HCT116 (cell line): ENCODE data around the gene GPRC5B. TPM values are rescaled to one million over a fixed set of nuclear protein-coding genes. Genes with fewer than 3 reads are reported as not detected.
A peak's percentile ranks its signal among the peaks of the same experiment; 100 is the strongest.

ENCODE experiments used
- ATAC-seq: fragments of 200-7000 bp; cut with Tn5 transposase; 2 replicates; pipeline ENCODE4 v1.9.1; 2020; ENCODE audit warnings: mild to moderate bottlenecking, moderate library complexity
- BruUV-seq: library from RNA; stranded (reverse); fragments of 400-500 nt; replicated peaks from 2 replicates; lab custom pipeline; 2021; lab: Mats Ljungman, UMichigan
- CTCF ChIA-PET: fragments of 300-600 bp; sonication (Branson Sonifier 250); formaldehyde crosslinking; loops from one replicate; lab custom pipeline; 2021; ENCODE audit warnings: antibody characterized with exemption; lab: Charles Lee
- POLR2A ChIA-PET: fragments of 300-600, 350-600 bp; sonication (Branson Sonifier 250); formaldehyde crosslinking; loops from one replicate; lab custom pipeline; 2021; ENCODE audit warnings: antibody characterized with exemption; lab: Charles Lee
- RAD21 ChIA-PET, 2 experiments: fragments of 300-600 bp; sonication (Branson Sonifier 250); formaldehyde crosslinking; loops; one replicate each; lab custom pipeline; 2023; ENCODE audit warnings: low total read pairs in 2 of 2; ENCODE audit not compliant: uncharacterized antibody in 2 of 2, unreplicated experiment in 2 of 2, low non-redundant PET in 1 of 2; lab: Charles Lee
- DNase-seq: peaks from one replicate; pipeline ENCODE4 v3.0.0-alpha.2; 2010; ENCODE audit warnings: low read depth, low spot score
- H2AFZ ChIP-seq: fragments of 200-600 bp; shearing (Covaris generic), sonication (generic); 2 replicates; pipeline ENCODE4 v1.6.1; 2017; ENCODE audit warnings: low read depth, mixed run types, mixed read lengths, antibody characterized with exemption, low read length; ENCODE audit not compliant: poor library complexity, severe bottlenecking
- H3K27ac ChIP-seq: 2 replicates; pipeline ENCODE4 v1.5.1; 2012; ENCODE audit warnings: low read depth, low read length
- H3K27me3 ChIP-seq: fragments of 200-600 bp; sonication (generic); 2 replicates; pipeline ENCODE4 v1.6.1; 2016; ENCODE audit warnings: mixed run types, low read length, mixed read lengths; ENCODE audit not compliant: insufficient read depth
- H3K36me3 ChIP-seq, 2 experiments: fragments of 200-500 bp in 1 of 2; fragments of 200-600 bp in 1 of 2; sonication (Bioruptor generic) in 1 of 2; sonication (generic) in 1 of 2; 2 replicates each; pipeline versions ENCODE4 v1.5.1 to v1.6.1; 2014 to 2016; ENCODE audit warnings: low read length in 2 of 2, inconsistent platforms in 1 of 2, mixed read lengths in 1 of 2, mixed run types in 1 of 2; ENCODE audit not compliant: insufficient read depth in 2 of 2, control insufficient read depth in 1 of 2
- H3K4me1 ChIP-seq, 2 experiments: fragments of 200-600 bp in 1 of 2; sonication (generic) in 1 of 2; 2 replicates each; pipeline versions ENCODE4 v1.5.1 to v1.6.1; 2012 to 2017; ENCODE audit warnings: low read length in 2 of 2, inconsistent platforms in 1 of 2, mild to moderate bottlenecking in 1 of 2, mixed read lengths in 1 of 2, mixed run types in 1 of 2, moderate library complexity in 1 of 2; ENCODE audit not compliant: insufficient read depth in 2 of 2, control insufficient read depth in 1 of 2
- H3K4me2 ChIP-seq: fragments of 200-600 bp; sonication (generic); 2 replicates; pipeline ENCODE4 v1.6.1; 2017; ENCODE audit warnings: mixed run types, low read length, mixed read lengths
- H3K4me3 ChIP-seq, 2 experiments: fragments of 200-600 bp in 1 of 2; sonication (generic) in 1 of 2; replicated peaks in 1 of 2; 2 replicates each; pipeline ENCODE4 v1.5.1; 2011 to 2016; ENCODE audit warnings: low read length in 2 of 2, control low read depth in 1 of 2, low read depth in 1 of 2, mild to moderate bottlenecking in 1 of 2, mixed read lengths in 1 of 2, mixed run types in 1 of 2
- H3K79me2 ChIP-seq: fragments of 200-600 bp; sonication (generic); 2 replicates; pipeline ENCODE4 v1.6.1; 2017; ENCODE audit warnings: mild to moderate bottlenecking, mixed run types, low read length, moderate library complexity, mixed read lengths; ENCODE audit not compliant: insufficient read depth
- H3K9ac ChIP-seq: fragments of 200-600 bp; sonication (generic); 2 replicates; pipeline ENCODE4 v1.6.1; 2016; ENCODE audit warnings: low read length, mixed read lengths
- H3K9me2 ChIP-seq: fragments of 200-600 bp; sonication (generic), shearing (Covaris generic); 2 replicates; pipeline ENCODE4 v1.6.1; 2017; ENCODE audit warnings: mixed run types, mild to moderate bottlenecking, moderate library complexity; ENCODE audit not compliant: insufficient read depth
- H3K9me3 ChIP-seq, 2 experiments: fragments of 200-500 bp in 1 of 2; fragments of 200-600 bp in 1 of 2; sonication (Bioruptor generic) in 1 of 2; sonication (generic) in 1 of 2; 2 replicates each; pipeline ENCODE4 v1.6.1; 2014 to 2017; ENCODE audit warnings: low read length in 2 of 2, mixed read lengths in 2 of 2, inconsistent platforms in 1 of 2, low read depth in 1 of 2, mild to moderate bottlenecking in 1 of 2, mixed run types in 1 of 2, moderate library complexity in 1 of 2; ENCODE audit not compliant: control insufficient read depth in 1 of 2, insufficient read depth in 1 of 2
- H4K20me1 ChIP-seq: fragments of 200-600 bp; sonication (generic), shearing (Covaris generic); 2 replicates; pipeline ENCODE4 v1.6.1; 2017; ENCODE audit warnings: mixed run types, mild to moderate bottlenecking, moderate library complexity; ENCODE audit not compliant: insufficient read depth
- EGR1 ChIP-seq: IDR thresholded peaks from 2 replicates; pipeline ENCODE4 v1.6.1; 2012; ENCODE audit warnings: low read depth
- ELF1 ChIP-seq: IDR thresholded peaks from 2 replicates; pipeline ENCODE4 v1.6.1; 2012; ENCODE audit warnings: low read depth, borderline replicate concordance
- FOSL1 ChIP-seq: IDR thresholded peaks from 2 replicates; pipeline ENCODE4 v1.6.1; 2012; ENCODE audit warnings: low read depth
- MAX ChIP-seq: IDR thresholded peaks from 2 replicates; pipeline ENCODE4 v1.6.1; 2012
- SIN3A ChIP-seq: IDR thresholded peaks from 2 replicates; pipeline ENCODE4 v1.6.1; 2012; ENCODE audit warnings: low read depth
- SP1 ChIP-seq: IDR thresholded peaks from 2 replicates; pipeline ENCODE4 v1.6.1; 2012; ENCODE audit warnings: low read depth
- TCF7L2 ChIP-seq: IDR thresholded peaks from 2 replicates; pipeline ENCODE4 v1.7.0; 2011; ENCODE audit warnings: borderline replicate concordance, inconsistent platforms; ENCODE audit not compliant: insufficient read depth, insufficient read length; ENCODE audit errors: extremely low read depth
- YY1 ChIP-seq: IDR thresholded peaks from 2 replicates; pipeline ENCODE4 v1.6.1; 2011; ENCODE audit warnings: low read length, low read depth, moderate library complexity, mild to moderate bottlenecking; ENCODE audit not compliant: insufficient replicate concordance; ENCODE audit errors: extremely low read depth
- ZFX ChIP-seq: fragments of 450-650 bp; IDR thresholded peaks from 2 replicates; pipeline ENCODE4 v1.6.1; 2017
- intact Hi-C: fragments of 100-400 bp; cut with micrococcal nuclease; formaldehyde crosslinking; loops from 2 replicates; pipeline ENCODE4 v1.10.0; 2022
- total RNA-seq: library from RNA; stranded (reverse); gene quantifications from one replicate; pipeline ENCODE4 v1.2.1, GENCODE V29; 2021; ENCODE audit not compliant: unreplicated experiment
- TF ChIP-seq, protein P1 (sequence below), 3 experiments: fragments of 200-600 bp in 1 of 3; sonication (generic) in 1 of 3; IDR thresholded peaks in 2 of 3; conservative IDR thresholded peaks in 1 of 3; 2 replicates each; pipeline ENCODE4 v1.5.1; 2012 to 2017; ENCODE audit warnings: low read depth in 2 of 3, low read length in 2 of 3, antibody characterized with exemption in 1 of 3, borderline replicate concordance in 1 of 3, control low read depth in 1 of 3, mild to moderate bottlenecking in 1 of 3, mixed read lengths in 1 of 3, mixed run types in 1 of 3, moderate library complexity in 1 of 3; ENCODE audit not compliant: insufficient read depth in 1 of 3
- TF ChIP-seq, protein P2 (sequence below): IDR thresholded peaks from 2 replicates; pipeline ENCODE4 v1.6.1; 2012; ENCODE audit warnings: low read depth

Gene GPRC5B
- total RNA-seq, 1 experiment from 2014 or later, result 7.2 TPM

- no peaks in the 10 kb centered on the region for H3K36me3 ChIP-seq
- ChIA-PET RAD21 (no interaction called here), CTCF (interaction anchor here (4.3 kb wide), 1 partner anchor 289 kb away, joined by 70 read pairs; no protein-coding TSS in a partner anchor), POLR2A (no interaction called here)
- intact Hi-C loops, result loop anchor here (10.0 kb wide), 1 partner anchor 804 kb away; no protein-coding TSS in a partner anchor
- ATAC-seq (no peak), DNase-seq (no peak)
- no peak overlapping the region for H3K4me2 ChIP-seq
- no TSS peak for BruUV-seq
- no peaks in the 10 kb centered on the region for H3K9me3 ChIP-seq
- no peaks in the 10 kb centered on the region for H4K20me1 ChIP-seq
- no peak overlapping the region for H3K4me3 ChIP-seq
- H3K9ac ChIP-seq, result no peak overlapping the region
- H3K9me2 ChIP-seq, result no peaks in the 10 kb centered on the region
- no peak overlapping the region for H3K27ac ChIP-seq
- TF ChIP-seq FOSL1 (no peak), ELF1 (no peak), YY1 (no peak), EGR1 (no peak)
- peaks cover 3 to 15% of the 10 kb centered on the region in 2 experiments; a peak in 3 of 4 replicates for H3K4me1 ChIP-seq
- H2AFZ ChIP-seq, result no peak overlapping the region
- no peaks in the 10 kb centered on the region for H3K27me3 ChIP-seq
- H3K79me2 ChIP-seq, result no peaks in the 10 kb centered on the region
Observed at GRCh38 chr16:19888834-19889233, 4.2 kb upstream of the GPRC5B start.

DNA sequence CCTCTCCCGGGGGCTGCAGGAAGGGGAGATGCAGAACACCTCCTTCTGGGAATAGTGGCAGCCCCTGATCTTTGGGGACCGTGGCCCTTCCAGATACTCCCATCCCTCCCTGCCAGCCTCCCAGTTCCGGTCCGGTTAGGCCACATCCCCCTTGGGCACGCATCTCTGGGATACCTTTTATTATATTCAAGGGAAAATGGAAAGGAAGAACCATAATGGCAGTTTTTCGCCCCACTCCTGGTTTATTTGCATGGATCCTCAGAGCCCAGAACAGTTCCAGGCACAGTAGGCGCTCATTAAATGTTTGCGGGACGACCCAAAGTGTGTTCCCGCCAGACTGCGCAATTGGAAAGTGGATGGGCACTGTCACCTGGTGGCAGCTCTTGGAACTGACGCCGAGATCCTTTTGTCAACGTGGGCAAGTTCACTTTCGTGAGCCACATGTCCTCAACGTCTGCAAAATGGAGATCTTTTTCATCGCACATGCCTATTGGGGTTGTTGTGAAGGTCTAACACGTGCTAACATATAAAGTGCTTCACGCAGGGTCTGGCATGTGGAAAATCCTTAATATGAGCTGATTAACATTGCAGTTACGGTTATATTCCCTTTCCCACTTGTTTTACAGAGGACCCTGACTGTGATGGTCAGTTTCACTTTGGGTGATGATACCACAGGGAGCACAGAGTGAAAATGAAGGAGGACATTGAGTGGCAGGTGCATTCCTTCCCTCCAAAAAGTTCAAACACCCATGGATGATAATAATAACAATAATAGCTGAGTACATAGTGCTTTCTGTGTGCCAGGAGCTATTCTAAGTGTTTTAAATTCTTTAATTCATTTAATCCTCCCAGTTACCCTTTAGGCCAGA lies 1.7 kb upstream of the GPRC5B start:
- Histone ChIP-seq H3K27me3 (no peaks in the 10 kb centered on the region), H3K79me2 (no peaks in the 10 kb centered on the region), H3K4me3 (no peak overlapping the region), H3K27ac (no peak overlapping the region), H3K4me1 (peaks cover 3 to 15% of the 10 kb centered on the region in 2 experiments; a peak in 3 of 4 replicates), H3K9ac (0 out of 2 replicates have a peak overlapping the region, but pooled peaks have one; percentile 12), H2AFZ (peak overlapping the region; percentile 92), H3K9me2 (no peaks in the 10 kb centered on the region), H3K4me2 (peak overlapping the region; percentile 49), H4K20me1 (no peaks in the 10 kb centered on the region), H3K36me3 (no peaks in the 10 kb centered on the region), H3K9me3 (no peaks in the 10 kb centered on the region)
- DNase-seq (peak; percentile 72), ATAC-seq (peak; percentile 76)
- POLR2A ChIA-PET, result interaction anchor here (0.8 to 1.4 kb wide), 2 partner anchors 285 to 303 kb away, joined by 3 read pairs; no protein-coding TSS in a partner anchor
- no TSS peak for BruUV-seq
- intact Hi-C loops, result loop anchor here (1.0 to 10.0 kb wide), 3 partner anchors 285 to 802 kb away; no protein-coding TSS in a partner anchor
- RAD21 ChIA-PET, result interaction anchor here in 1 of 2 experiments (0.8 to 1.0 kb wide), 2 partner anchors 285 to 286 kb away, joined by 5 to 6 read pairs; no protein-coding TSS in a partner anchor
- CTCF ChIA-PET, result interaction anchor here (0.6 to 4.3 kb wide), 8 partner anchors 13 to 331 kb away, joined by 3 to 70 read pairs (median 4); partner anchors contain the start of gene VPS35L
- TF ChIP-seq TCF7L2 (no peak), ELF1 (no peak), SP1 (no peak), YY1 (peak; percentile 16), ZFX (no peak), MAX (peak; percentile 97), SIN3A (no peak)
- TF ChIP-seq, protein P1, sequence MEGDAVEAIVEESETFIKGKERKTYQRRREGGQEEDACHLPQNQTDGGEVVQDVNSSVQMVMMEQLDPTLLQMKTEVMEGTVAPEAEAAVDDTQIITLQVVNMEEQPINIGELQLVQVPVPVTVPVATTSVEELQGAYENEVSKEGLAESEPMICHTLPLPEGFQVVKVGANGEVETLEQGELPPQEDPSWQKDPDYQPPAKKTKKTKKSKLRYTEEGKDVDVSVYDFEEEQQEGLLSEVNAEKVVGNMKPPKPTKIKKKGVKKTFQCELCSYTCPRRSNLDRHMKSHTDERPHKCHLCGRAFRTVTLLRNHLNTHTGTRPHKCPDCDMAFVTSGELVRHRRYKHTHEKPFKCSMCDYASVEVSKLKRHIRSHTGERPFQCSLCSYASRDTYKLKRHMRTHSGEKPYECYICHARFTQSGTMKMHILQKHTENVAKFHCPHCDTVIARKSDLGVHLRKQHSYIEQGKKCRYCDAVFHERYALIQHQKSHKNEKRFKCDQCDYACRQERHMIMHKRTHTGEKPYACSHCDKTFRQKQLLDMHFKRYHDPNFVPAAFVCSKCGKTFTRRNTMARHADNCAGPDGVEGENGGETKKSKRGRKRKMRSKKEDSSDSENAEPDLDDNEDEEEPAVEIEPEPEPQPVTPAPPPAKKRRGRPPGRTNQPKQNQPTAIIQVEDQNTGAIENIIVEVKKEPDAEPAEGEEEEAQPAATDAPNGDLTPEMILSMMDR (IDR thresholded peaks at IDR 0.05 in 2 of 3, conservative IDR thresholded peaks at IDR 0.05 in 1 of 3; ENCODE audit: borderline replicate concordance in 1 of 3, insufficient read depth in 1 of 3, low read depth in 2 of 3, low read length in 2 of 3), result peak; percentile 93 to 100 (median 99)
- TF ChIP-seq, protein P2, sequence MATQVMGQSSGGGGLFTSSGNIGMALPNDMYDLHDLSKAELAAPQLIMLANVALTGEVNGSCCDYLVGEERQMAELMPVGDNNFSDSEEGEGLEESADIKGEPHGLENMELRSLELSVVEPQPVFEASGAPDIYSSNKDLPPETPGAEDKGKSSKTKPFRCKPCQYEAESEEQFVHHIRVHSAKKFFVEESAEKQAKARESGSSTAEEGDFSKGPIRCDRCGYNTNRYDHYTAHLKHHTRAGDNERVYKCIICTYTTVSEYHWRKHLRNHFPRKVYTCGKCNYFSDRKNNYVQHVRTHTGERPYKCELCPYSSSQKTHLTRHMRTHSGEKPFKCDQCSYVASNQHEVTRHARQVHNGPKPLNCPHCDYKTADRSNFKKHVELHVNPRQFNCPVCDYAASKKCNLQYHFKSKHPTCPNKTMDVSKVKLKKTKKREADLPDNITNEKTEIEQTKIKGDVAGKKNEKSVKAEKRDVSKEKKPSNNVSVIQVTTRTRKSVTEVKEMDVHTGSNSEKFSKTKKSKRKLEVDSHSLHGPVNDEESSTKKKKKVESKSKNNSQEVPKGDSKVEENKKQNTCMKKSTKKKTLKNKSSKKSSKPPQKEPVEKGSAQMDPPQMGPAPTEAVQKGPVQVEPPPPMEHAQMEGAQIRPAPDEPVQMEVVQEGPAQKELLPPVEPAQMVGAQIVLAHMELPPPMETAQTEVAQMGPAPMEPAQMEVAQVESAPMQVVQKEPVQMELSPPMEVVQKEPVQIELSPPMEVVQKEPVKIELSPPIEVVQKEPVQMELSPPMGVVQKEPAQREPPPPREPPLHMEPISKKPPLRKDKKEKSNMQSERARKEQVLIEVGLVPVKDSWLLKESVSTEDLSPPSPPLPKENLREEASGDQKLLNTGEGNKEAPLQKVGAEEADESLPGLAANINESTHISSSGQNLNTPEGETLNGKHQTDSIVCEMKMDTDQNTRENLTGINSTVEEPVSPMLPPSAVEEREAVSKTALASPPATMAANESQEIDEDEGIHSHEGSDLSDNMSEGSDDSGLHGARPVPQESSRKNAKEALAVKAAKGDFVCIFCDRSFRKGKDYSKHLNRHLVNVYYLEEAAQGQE, result no peak
